ENCODE results near the gene SAMD8. TPM values are rescaled to one million over a fixed set of nuclear protein-coding genes. Genes with fewer than 3 reads are reported as not detected.
"Not testable (repeated sequence)": the region's sequence is repeated elsewhere in the genome, so short reads cannot be mapped to it uniquely, and the experiment has no call there.

The SAMD8 gene
- polyA plus RNA-seq, 1 experiment: 14.2 TPM

- ChIA-PET POLR2A (interaction anchor here (0.8 kb wide), 1 partner anchor 1302 kb away, joined by 3 read pairs; no protein-coding TSS in a partner anchor), CTCF (interaction anchor here (0.7 to 2.0 kb wide), 7 partner anchors 12 to 123 kb away, joined by 3 to 11 read pairs (median 3); partner anchors contain the start of gene COMTD1)
- Histone ChIP-seq H3K4me3 (ENCODE audit: low read depth, low read length) (peak overlapping the region; percentile 95), H3K27me3 (ENCODE audit: control insufficient read depth, insufficient read depth, low read length) (no peaks in the 10 kb centered on the region), H3K36me3 (ENCODE audit: control insufficient read depth, insufficient read depth, low read length) (no peaks in the 10 kb centered on the region)
- no peak for DNase-seq (ENCODE audit: low read depth)
- TF ChIP-seq CTCF (IDR thresholded peaks at IDR 0.05; ENCODE audit: insufficient read depth, low read depth, low read length): no peak
Measured at GRCh38 chr10:75111907-75112679, 637 bp downstream of the SAMD8 start.

GRCh38 chr10:75115137-75115536, 3.7 kb downstream of the SAMD8 start:
- ChIA-PET CTCF (interaction anchor here (2.5 kb wide), 1 partner anchor 121 kb away, joined by 12 read pairs; the partner anchor contains the start of gene COMTD1), POLR2A (interaction anchor here (0.5 to 0.6 kb wide), 2 partner anchors 127 to 464 kb away, joined by 3 to 6 read pairs; no protein-coding TSS in a partner anchor)
- DNase-seq (ENCODE audit: low read depth): no peak

GRCh38 chr10:75116941-75117775, 5.7 kb downstream of the SAMD8 start:
- H3K4me3 ChIP-seq (ENCODE audit: low read depth, low read length); POLR2A ChIA-PET; H3K27me3 ChIP-seq (ENCODE audit: control insufficient read depth, insufficient read depth, low read length); DNase-seq (ENCODE audit: low read depth); H3K36me3 ChIP-seq (ENCODE audit: control insufficient read depth, insufficient read depth, low read length): not testable (repeated sequence)
- CTCF ChIA-PET: interaction anchor here (1.0 to 1.7 kb wide), 4 partner anchors 8 to 120 kb away, joined by 3 to 5 read pairs (median 4); a partner anchor contains a TSS

More at GRCh38 chr10:75115137-75115536, 3.7 kb downstream of the SAMD8 start:
- no peak overlapping the region for H3K4me3 ChIP-seq (ENCODE audit: low read depth, low read length)
- no peaks in the 10 kb centered on the region for H3K27me3 ChIP-seq (ENCODE audit: control insufficient read depth, insufficient read depth, low read length)
- H3K36me3 ChIP-seq (ENCODE audit: control insufficient read depth, insufficient read depth, low read length): no peaks in the 10 kb centered on the region
- no peak for TF ChIP-seq CTCF (IDR thresholded peaks at IDR 0.05; ENCODE audit: insufficient read depth, low read depth, low read length)

- POLR2A ChIA-PET: no interaction called here
- CTCF ChIA-PET: interaction anchor here (1.2 to 1.7 kb wide), 3 partner anchors 9 to 113 kb away, joined by 3 to 4 read pairs (median 3); a partner anchor contains a TSS
- TF ChIP-seq CTCF (IDR thresholded peaks at IDR 0.05; ENCODE audit: insufficient read depth, low read depth, low read length): no peak
- Histone ChIP-seq H3K27me3 (ENCODE audit: control insufficient read depth, insufficient read depth, low read length) (no peaks in the 10 kb centered on the region), H3K4me3 (ENCODE audit: low read depth, low read length) (no peak overlapping the region), H3K36me3 (ENCODE audit: control insufficient read depth, insufficient read depth, low read length) (no peaks in the 10 kb centered on the region)
- no peak for DNase-seq (ENCODE audit: low read depth)
Measured at GRCh38 chr10:75117995-75118394, 6.5 kb downstream of the SAMD8 start.

- DNase-seq (ENCODE audit: low read depth); H3K27me3 ChIP-seq (ENCODE audit: control insufficient read depth, insufficient read depth, low read length); H3K4me3 ChIP-seq (ENCODE audit: low read depth, low read length); POLR2A ChIA-PET; H3K36me3 ChIP-seq (ENCODE audit: control insufficient read depth, insufficient read depth, low read length): not testable (repeated sequence)
- CTCF ChIA-PET: interaction anchor here (1.4 kb wide), 1 partner anchor 111 kb away, joined by 3 read pairs; no protein-coding TSS in a partner anchor
Measured at GRCh38 chr10:75119444-75120066, 8.1 kb downstream of the SAMD8 start.
